GM15510 (cell line): ENCODE results near the gene AFAP1.

Experiments used
- POLR2A ChIP-seq: IDR thresholded peaks from 3 replicates; pipeline ENCODE4 v1.6.1; 2011; ENCODE audit warnings: borderline replicate concordance; ENCODE audit not compliant: insufficient read length; ENCODE audit errors: extremely low read depth

The AFAP1 gene

DNA sequence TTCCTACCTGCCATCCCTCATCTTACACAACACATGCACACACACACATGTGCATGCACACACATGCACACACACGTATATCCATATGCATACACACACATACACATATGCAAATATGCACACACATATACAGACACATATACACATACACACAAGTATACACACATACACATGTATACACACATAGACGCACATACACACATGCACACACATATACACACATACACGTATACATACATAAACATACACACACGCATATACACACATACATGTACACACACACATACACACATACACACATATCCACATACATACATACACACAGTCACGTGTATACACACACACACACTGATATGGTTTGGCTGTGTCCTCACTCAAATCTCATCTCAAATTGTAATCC is 37.0 kb upstream of the AFAP1 start:
- no peak for TF ChIP-seq POLR2A

GRCh38 chr4:7976025-7976424 is 36.4 kb upstream of the AFAP1 start:
- no peak for TF ChIP-seq POLR2A

DNA sequence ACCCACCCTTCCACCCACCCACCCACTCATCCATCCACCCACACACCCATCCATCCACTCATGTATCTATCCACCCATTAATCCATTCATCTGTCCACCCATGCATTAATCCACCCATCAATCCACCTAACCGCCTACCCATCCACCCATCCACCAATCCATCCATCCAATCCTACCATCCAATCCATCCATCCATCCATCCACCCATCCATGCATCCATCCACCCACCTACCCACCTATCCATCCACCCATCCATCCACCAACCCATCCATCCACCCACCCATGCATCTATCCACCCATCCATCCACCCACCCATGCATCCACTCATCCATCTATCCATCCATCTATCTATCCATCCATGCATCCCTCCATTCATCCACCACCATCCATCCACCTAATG is 34.8 kb upstream of the AFAP1 start:
- no peak for TF ChIP-seq POLR2A

DNA sequence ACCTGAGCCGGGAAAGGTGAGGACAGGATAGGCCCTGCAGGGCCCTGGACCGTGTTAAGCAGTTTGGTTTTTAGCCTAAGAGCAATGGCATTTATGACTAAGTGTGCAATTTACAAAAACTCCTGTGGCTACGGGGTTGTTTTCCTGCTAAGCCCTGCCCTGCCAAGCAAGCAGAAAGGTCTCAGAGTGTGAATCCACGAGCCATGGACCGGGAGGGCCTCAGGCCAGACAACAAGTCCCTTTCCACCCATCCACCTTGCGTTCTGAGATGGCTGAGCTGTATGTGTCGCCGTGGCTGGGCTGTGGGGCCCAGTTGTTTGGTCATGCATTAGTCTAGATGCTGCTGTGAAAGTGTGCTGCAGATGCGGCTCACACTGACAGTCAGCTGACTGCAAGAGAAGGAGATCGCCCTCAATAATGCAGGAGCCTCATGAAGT is 33.9 kb upstream of the AFAP1 start:
- no peak for TF ChIP-seq POLR2A

- no peak for TF ChIP-seq POLR2A
Observed at GRCh38 chr4:7971881-7972500, 32.3 kb upstream of the AFAP1 start.

- no peak for TF ChIP-seq POLR2A
Observed at GRCh38 chr4:7971159-7971631, 31.5 kb upstream of the AFAP1 start.

DNA sequence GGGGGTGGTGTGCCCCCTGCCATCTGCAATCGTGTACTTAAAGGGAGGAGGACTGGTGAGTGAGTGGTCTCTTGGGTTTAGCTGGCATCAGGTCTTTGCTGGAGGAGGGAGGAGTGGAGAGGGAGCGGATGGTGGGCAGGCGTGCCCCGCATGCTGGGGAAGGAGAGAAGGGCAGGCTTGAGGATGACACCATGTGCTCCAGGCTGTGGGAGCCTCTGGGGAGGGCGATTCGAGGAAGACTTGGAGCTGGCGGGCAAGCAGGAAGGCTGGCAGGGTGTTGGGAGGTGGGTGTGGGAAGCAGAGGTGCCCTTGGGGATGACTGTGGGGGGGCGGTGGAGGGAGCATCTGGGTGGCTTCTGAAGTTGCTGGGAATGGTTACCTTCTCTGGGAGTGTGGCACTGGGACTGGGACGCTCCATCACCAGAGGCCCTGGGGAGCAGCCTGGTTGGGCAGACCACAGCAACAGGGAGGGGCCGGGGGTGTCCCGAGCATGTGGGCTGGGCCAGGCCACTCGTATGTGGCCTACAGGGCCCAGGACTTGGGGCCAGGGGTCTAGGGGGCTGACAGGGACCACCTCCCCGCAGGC is 30.8 kb upstream of the AFAP1 start:
- no peak for TF ChIP-seq POLR2A

GRCh38 chr4:7968262-7968896 is 28.7 kb upstream of the AFAP1 start:
- no peak for TF ChIP-seq POLR2A

- TF ChIP-seq POLR2A, result no peak
Observed at GRCh38 chr4:7967501-7968261, 28.0 kb upstream of the AFAP1 start.

- TF ChIP-seq POLR2A, result no peak
Observed at GRCh38 chr4:7967063-7967440, 27.4 kb upstream of the AFAP1 start.

- TF ChIP-seq POLR2A, result no peak
Observed at GRCh38 chr4:7966281-7967062, 26.8 kb upstream of the AFAP1 start.

DNA sequence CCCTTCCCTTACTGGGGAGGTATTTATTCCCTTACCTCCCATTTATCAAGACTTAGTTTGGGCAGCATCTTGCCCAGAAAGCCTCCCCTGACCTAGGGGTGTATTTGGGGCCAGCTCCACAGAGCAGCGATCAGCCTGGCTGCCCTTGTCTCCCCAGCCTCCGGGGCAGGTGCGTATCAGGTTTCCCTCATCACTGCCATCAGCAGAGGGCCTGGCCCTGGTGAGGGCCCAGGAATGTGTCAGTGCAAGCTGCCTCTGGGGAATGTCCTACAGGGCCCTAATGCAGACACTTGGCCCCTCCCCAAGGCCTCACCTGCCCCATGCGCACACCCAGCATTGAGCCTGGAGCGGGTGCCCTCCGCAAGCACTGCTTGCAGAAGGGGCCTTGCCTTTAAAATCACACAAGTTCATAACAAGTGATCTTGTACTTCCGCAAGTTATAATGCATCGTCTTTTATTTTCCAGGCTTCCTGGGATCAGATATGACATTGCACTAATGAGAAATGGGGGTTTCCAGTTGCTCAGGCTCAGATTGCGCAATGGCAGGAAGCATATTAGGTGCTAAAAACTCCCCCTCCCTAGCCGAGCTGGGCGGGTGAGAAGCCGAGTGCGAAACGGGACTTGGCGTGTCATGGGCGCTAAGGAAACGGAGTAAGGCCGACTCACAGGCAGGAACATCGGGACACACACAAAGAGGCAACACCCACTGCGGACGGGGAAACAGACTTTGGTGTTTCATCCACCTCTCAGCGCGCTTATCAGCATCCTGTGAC is 25.4 kb upstream of the AFAP1 start:
- no peak for TF ChIP-seq POLR2A

GRCh38 chr4:7964459-7964858 is 24.8 kb upstream of the AFAP1 start:
- no peak for TF ChIP-seq POLR2A

DNA sequence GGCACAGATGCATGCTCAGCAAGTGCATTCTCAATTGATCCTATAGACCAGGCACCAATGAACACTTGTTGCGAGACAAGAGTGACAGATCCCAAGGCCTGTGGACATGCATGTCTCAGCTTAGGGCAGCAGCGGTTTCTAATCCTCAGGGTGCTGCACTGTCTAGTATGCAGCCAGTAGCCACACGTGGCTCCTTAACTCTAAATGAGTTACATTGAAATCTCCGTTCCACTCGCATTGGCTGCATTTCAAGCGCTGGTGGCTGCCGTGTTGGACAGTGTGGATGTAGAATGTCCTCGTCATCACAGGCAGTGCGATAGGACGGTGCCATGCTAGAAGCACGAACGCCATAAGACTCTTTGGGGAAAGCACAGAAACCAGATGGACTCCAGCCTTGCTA is 24.0 kb upstream of the AFAP1 start:
- TF ChIP-seq POLR2A, result no peak
